ENCODE results near the gene POU1F1.
"Not testable (repeated sequence)": the region's sequence is repeated elsewhere in the genome, so short reads cannot be mapped to it uniquely, and the experiment has no call there.

The POU1F1 gene, protein sequence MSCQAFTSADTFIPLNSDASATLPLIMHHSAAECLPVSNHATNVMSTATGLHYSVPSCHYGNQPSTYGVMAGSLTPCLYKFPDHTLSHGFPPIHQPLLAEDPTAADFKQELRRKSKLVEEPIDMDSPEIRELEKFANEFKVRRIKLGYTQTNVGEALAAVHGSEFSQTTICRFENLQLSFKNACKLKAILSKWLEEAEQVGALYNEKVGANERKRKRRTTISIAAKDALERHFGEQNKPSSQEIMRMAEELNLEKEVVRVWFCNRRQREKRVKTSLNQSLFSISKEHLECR

DNA sequence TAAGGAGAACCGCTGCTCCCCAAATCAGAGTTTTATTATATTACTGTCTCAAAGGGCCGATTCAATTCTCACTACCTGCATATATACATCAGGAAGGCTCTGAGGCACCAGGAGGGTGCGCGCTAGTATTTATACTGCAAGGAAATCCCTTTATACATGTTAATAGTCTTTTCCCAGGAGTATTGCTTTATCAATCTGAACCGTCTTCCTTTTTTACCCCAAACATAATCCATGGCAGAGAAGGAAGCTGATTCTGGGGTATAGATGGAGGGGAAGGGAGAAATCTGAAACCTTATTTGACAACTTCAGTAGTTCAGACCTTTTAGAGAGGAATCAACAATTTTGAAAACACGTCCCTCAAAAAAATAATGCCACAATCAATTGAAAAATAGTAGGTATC lies at the start of gene POU1F1:
Gene POU1F1 (minus strand): TSS at position 101 of the 400 bp plus-strand sequence. CDS start 122 bp downstream, outside the sequence.
- peaks cover under 1% of the 10 kb centered on the region for H3K4me1 Mint-ChIP-seq (ENCODE audit: low read depth)
- H3K9me3 Mint-ChIP-seq = no peaks in the 10 kb centered on the region
- no peaks in the 10 kb centered on the region for H3K36me3 Mint-ChIP-seq (ENCODE audit: low read depth)
- H3K27me3 Mint-ChIP-seq = no peaks in the 10 kb centered on the region
- H3K4me3 Mint-ChIP-seq = no peak within 1 kb of the TSS
- H3K27ac Mint-ChIP-seq = no peak within 1 kb of the TSS
- intact Hi-C loops (cut with micrococcal nuclease) = no loop called here

DNA sequence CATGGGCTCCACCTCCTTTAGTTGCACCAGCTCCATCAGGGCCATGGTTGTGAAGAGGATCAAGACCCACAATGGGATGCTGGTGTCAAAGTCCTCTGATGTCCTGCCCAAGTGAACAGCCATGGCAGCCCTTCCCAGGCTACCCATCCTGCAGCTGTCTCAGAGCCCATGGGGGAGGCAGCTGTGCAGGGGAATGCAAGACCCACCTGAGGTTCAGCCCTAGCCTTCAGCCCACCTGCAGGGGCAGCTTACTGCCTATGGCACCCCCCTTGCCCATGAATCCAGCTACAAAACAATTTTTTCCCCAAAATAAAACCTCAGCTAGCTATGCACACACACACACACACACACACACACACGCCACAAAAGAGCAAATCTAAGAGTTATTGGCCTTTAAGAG lies 48.2 kb upstream of the POU1F1 start:
- H3K27me3 Mint-ChIP-seq = no peaks in the 10 kb centered on the region
- no peaks in the 10 kb centered on the region for H3K9me3 Mint-ChIP-seq
- H3K36me3 Mint-ChIP-seq (ENCODE audit: low read depth) = no peaks in the 10 kb centered on the region
- H3K27ac Mint-ChIP-seq = no peak overlapping the region
- intact Hi-C loops (cut with micrococcal nuclease) = no loop called here
- H3K4me3 Mint-ChIP-seq = no peak overlapping the region
- H3K4me1 Mint-ChIP-seq (ENCODE audit: low read depth) = no peaks in the 10 kb centered on the region

DNA sequence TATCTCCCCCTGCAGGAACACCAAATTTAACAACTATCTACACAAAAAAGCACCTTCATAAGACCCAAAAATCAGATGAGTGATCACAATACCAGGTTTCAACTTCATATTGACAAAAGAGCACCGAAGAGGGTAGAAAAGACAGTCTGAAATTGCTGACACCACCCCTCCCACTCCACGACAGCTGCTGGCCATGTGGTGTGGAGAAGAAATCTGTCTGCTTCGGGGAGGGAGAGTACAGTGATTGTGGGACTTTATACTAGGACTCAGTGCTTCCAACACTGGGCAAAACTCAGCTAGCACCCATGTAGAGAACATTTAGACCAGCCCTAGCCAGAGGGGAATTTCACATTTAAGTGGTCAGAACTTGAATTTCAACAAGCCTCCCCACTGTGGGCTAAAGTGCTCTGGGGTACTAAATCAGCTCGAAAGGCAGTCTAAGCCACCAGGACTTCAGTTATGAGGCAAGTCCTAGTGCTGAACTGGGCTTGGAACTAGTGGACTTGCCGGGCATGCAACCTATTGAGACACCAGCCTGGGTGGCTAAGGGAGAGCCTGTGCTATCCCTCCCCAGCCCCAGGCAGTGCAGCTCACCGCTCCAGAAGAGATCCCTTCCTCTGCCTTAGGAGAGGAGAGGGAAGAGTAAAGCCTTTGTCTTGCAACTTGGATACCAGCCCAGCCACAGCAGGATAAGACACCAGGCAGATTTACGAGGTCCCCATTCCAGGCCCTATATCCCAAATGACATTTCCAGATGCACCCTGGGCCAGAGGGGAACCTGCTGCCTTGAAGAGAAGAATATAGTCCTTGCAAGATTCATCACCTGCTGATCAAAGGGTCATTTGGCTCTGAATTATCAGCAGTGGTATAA lies 44.6 kb upstream of the POU1F1 start:
- no peak overlapping the region for H3K4me3 Mint-ChIP-seq
- H3K27ac Mint-ChIP-seq = no peak overlapping the region
- intact Hi-C loops (cut with micrococcal nuclease) = no loop called here
- H3K4me1 Mint-ChIP-seq (ENCODE audit: low read depth) = no peaks in the 10 kb centered on the region
- H3K9me3 Mint-ChIP-seq = no peaks in the 10 kb centered on the region
- H3K27me3 Mint-ChIP-seq = no peaks in the 10 kb centered on the region
- no peaks in the 10 kb centered on the region for H3K36me3 Mint-ChIP-seq (ENCODE audit: low read depth)

GRCh38 chr3:87318617-87319021 lies 42.2 kb upstream of the POU1F1 start:
- Mint-ChIP-seq H3K27me3 (no peaks in the 10 kb centered on the region), H3K9me3 (no peaks in the 10 kb centered on the region), H3K36me3 (ENCODE audit: low read depth) (no peaks in the 10 kb centered on the region), H3K4me3 (no peak overlapping the region), H3K4me1 (ENCODE audit: low read depth) (no peaks in the 10 kb centered on the region), H3K27ac (no peak overlapping the region)
- intact Hi-C loops (cut with micrococcal nuclease) = no loop called here

- Mint-ChIP-seq H3K4me1 (ENCODE audit: low read depth) (no peaks in the 10 kb centered on the region), H3K27ac (no peak overlapping the region), H3K27me3 (no peaks in the 10 kb centered on the region), H3K9me3 (no peaks in the 10 kb centered on the region), H3K36me3 (ENCODE audit: low read depth) (no peaks in the 10 kb centered on the region), H3K4me3 (no peak overlapping the region)
- intact Hi-C loops (cut with micrococcal nuclease) = no loop called here
Measured at GRCh38 chr3:87317779-87318178, 41.4 kb upstream of the POU1F1 start.

- intact Hi-C loops (cut with micrococcal nuclease) = no loop called here
Measured at GRCh38 chr3:87313641-87314040, 37.3 kb upstream of the POU1F1 start.

DNA sequence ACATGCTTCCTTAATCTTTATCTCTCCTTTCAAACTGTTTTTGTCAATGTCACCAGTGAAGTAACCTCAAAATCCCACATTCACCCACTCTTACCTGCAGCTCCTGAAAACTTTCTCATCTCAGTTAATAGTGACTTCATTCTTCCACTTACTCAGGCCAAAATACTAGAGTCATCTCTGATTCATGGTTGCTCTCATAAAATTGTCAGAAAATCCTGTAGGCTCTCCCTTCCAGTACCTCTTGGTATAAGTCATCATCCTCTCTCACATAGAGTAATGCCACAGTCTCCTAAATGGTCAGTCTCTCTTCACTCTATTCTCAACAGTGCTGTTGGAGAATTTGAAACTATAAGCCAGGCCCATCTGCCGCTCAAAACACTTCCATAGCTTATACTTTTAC lies 34.9 kb upstream of the POU1F1 start:
- no peak overlapping the region for H3K27ac Mint-ChIP-seq
- H3K4me3 Mint-ChIP-seq = no peak overlapping the region
- H3K27me3 Mint-ChIP-seq = no peaks in the 10 kb centered on the region
- H3K4me1 Mint-ChIP-seq (ENCODE audit: low read depth) = no peaks in the 10 kb centered on the region
- H3K36me3 Mint-ChIP-seq (ENCODE audit: low read depth) = no peaks in the 10 kb centered on the region
- H3K9me3 Mint-ChIP-seq = no peaks in the 10 kb centered on the region
- intact Hi-C loops (cut with micrococcal nuclease) = no loop called here

More at GRCh38 chr3:87313641-87314040, 37.3 kb upstream of the POU1F1 start:
- H3K36me3 Mint-ChIP-seq (ENCODE audit: low read depth) = no peaks in the 10 kb centered on the region
- no peak overlapping the region for H3K27ac Mint-ChIP-seq
- H3K9me3 Mint-ChIP-seq = no peaks in the 10 kb centered on the region
- no peaks in the 10 kb centered on the region for H3K4me1 Mint-ChIP-seq (ENCODE audit: low read depth)
- no peak overlapping the region for H3K4me3 Mint-ChIP-seq
- H3K27me3 Mint-ChIP-seq = no peaks in the 10 kb centered on the region

- intact Hi-C loops (cut with micrococcal nuclease) = no loop called here
Measured at GRCh38 chr3:87309601-87310000, 33.2 kb upstream of the POU1F1 start.

DNA sequence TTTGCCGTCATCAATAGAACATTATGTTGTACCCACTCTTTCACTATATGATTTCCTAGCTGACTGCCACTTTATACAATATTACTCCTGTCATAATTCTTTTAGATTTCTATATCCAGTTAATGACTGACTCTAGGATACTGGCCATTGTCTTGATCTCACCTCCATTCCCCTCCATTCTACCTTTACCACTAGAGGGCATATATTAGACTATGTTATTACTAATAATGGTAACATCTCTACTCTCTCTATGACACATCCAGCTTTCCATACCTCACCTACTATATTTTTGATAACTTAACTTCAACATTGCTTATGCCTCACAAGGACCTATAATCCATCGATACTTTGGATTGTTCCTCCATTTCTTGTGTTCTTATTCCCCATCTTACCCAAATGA lies 31.4 kb upstream of the POU1F1 start:
- H3K27ac Mint-ChIP-seq = no peak overlapping the region
- H3K27me3 Mint-ChIP-seq = no peaks in the 10 kb centered on the region
- no peaks in the 10 kb centered on the region for H3K4me1 Mint-ChIP-seq (ENCODE audit: low read depth)
- H3K36me3 Mint-ChIP-seq (ENCODE audit: low read depth) = no peaks in the 10 kb centered on the region
- H3K4me3 Mint-ChIP-seq = no peak overlapping the region
- H3K9me3 Mint-ChIP-seq = no peaks in the 10 kb centered on the region
- intact Hi-C loops (cut with micrococcal nuclease) = no loop called here

More at GRCh38 chr3:87309601-87310000, 33.2 kb upstream of the POU1F1 start:
- H3K9me3 Mint-ChIP-seq = no peaks in the 10 kb centered on the region
- H3K27ac Mint-ChIP-seq = no peak overlapping the region
- H3K4me1 Mint-ChIP-seq (ENCODE audit: low read depth) = no peaks in the 10 kb centered on the region
- no peak overlapping the region for H3K4me3 Mint-ChIP-seq
- no peaks in the 10 kb centered on the region for H3K36me3 Mint-ChIP-seq (ENCODE audit: low read depth)
- H3K27me3 Mint-ChIP-seq = no peaks in the 10 kb centered on the region

DNA sequence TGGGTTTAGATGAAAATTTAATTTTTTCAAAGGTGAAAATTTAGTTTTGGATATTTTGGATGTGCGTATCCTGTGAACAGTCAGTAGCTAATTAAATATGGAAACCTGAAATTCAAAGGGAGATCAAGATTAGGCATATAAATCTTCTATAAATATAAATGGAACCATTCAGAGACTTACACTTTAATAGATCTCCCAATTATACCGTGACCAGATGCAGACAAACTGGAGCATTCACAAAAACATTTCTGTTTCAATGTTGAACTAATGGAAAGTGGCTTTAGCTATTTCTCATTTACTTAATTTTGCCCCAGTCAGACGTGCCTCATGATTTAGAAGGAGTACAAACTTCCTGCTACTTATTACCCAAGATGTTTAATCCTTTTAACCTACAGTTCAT lies 29.1 kb upstream of the POU1F1 start:
- H3K27me3 Mint-ChIP-seq = no peaks in the 10 kb centered on the region

DNA sequence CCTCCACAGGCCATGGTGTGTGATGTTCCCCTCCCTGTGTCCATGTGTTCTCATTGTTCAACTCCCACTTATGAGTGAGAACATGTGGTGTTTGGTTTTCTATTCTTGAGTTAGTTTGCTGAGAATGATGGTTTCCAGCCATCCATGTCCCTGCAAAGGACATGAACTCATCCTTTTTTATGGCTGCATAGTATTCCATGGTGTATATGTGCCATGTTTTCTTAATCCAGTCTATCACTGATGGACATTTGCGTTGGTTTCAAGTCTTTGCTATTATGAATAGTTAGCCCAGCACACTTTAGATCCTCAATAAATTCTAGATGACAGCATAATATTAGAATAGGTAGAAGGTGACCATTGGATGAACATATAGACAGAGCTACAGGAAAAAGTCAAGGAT lies 28.6 kb upstream of the POU1F1 start:
- H3K27me3 Mint-ChIP-seq; H3K36me3 Mint-ChIP-seq (ENCODE audit: low read depth); H3K4me1 Mint-ChIP-seq (ENCODE audit: low read depth); H3K9me3 Mint-ChIP-seq; intact Hi-C loops (cut with micrococcal nuclease); H3K27ac Mint-ChIP-seq; H3K4me3 Mint-ChIP-seq: not testable (repeated sequence)

More for the DNA sequence above, 29.1 kb upstream of the POU1F1 start:
- Mint-ChIP-seq H3K27ac (no peak overlapping the region), H3K36me3 (ENCODE audit: low read depth) (no peaks in the 10 kb centered on the region), H3K9me3 (no peaks in the 10 kb centered on the region), H3K4me1 (ENCODE audit: low read depth) (no peaks in the 10 kb centered on the region), H3K4me3 (no peak overlapping the region)
- intact Hi-C loops (cut with micrococcal nuclease) = no loop called here

GRCh38 chr3:87298111-87298718 lies 21.8 kb upstream of the POU1F1 start:
- intact Hi-C loops (cut with micrococcal nuclease) = loop anchor here (1.0 kb wide), 1 partner anchor 707 kb away; no protein-coding TSS in a partner anchor
- H3K4me3 Mint-ChIP-seq = no peak overlapping the region

GRCh38 chr3:87288446-87288845 lies 12.1 kb upstream of the POU1F1 start:
- H3K4me1 Mint-ChIP-seq (ENCODE audit: low read depth) = no peaks in the 10 kb centered on the region
- no peaks in the 10 kb centered on the region for H3K36me3 Mint-ChIP-seq (ENCODE audit: low read depth)
- no peak overlapping the region for H3K27ac Mint-ChIP-seq
- no peaks in the 10 kb centered on the region for H3K27me3 Mint-ChIP-seq
- no peak overlapping the region for H3K4me3 Mint-ChIP-seq
- intact Hi-C loops (cut with micrococcal nuclease) = no loop called here
- no peaks in the 10 kb centered on the region for H3K9me3 Mint-ChIP-seq

More at GRCh38 chr3:87298111-87298718, 21.8 kb upstream of the POU1F1 start:
- no peaks in the 10 kb centered on the region for H3K36me3 Mint-ChIP-seq (ENCODE audit: low read depth)
- no peaks in the 10 kb centered on the region for H3K27me3 Mint-ChIP-seq
- no peak overlapping the region for H3K27ac Mint-ChIP-seq
- H3K9me3 Mint-ChIP-seq = no peaks in the 10 kb centered on the region
- H3K4me1 Mint-ChIP-seq (ENCODE audit: low read depth) = no peaks in the 10 kb centered on the region

- Mint-ChIP-seq H3K4me3 (no peak overlapping the region), H3K36me3 (ENCODE audit: low read depth) (no peaks in the 10 kb centered on the region), H3K27ac (no peak overlapping the region), H3K27me3 (no peaks in the 10 kb centered on the region), H3K4me1 (ENCODE audit: low read depth) (no peaks in the 10 kb centered on the region), H3K9me3 (no peaks in the 10 kb centered on the region)
- intact Hi-C loops (cut with micrococcal nuclease) = no loop called here
Measured at GRCh38 chr3:87287011-87287410, 10.6 kb upstream of the POU1F1 start.
